ENCODE data around the gene ADPRS. TPM values are rescaled to one million over a fixed set of nuclear protein-coding genes. Genes with fewer than 3 reads are reported as not detected.

ADPRS gene
- total RNA-seq, 1 experiment from 2014 or later: 27.8 TPM

- no peaks in the 10 kb centered on the region for H3K27me3 ChIP-seq (ENCODE audit: insufficient read depth, low read length)
- no peak overlapping the region for H3K4ac ChIP-seq (ENCODE audit: low read depth, low read length)
- 0 out of 2 replicates have a peak, but pooled peaks cover 2% of the 10 kb centered on the region for H3K4me1 ChIP-seq (ENCODE audit: insufficient read depth, low read length)
- no peak overlapping the region for H2AFZ ChIP-seq (ENCODE audit: low read length)
- H3K27ac Mint-ChIP-seq: no peak overlapping the region; a peak in 1 of 7 replicates
- H4K91ac ChIP-seq (ENCODE audit: insufficient read length, low read depth, low read length): no peak overlapping the region
- no peak overlapping the region for H3K56ac ChIP-seq (ENCODE audit: insufficient read length, low read depth, low read length)
- no peak overlapping the region; the same call in 1 of the 2 replicates for H3K14ac ChIP-seq (ENCODE audit: insufficient read depth, low read length)
- peaks cover 6 to 12% of the 10 kb centered on the region in 2 experiments for H3K4me1 Mint-ChIP-seq
- no peaks in the 10 kb centered on the region for H3K9me3 Mint-ChIP-seq
- H2BK20ac ChIP-seq (ENCODE audit: low read depth, low read length, poor library complexity, severe bottlenecking): no peak overlapping the region
- H3T11ph ChIP-seq (ENCODE audit: low read length): no peak overlapping the region
- H3K27me3 Mint-ChIP-seq (ENCODE audit: low read depth): no peaks in the 10 kb centered on the region
- H2BK120ac ChIP-seq (ENCODE audit: low read depth, low read length, poor library complexity, severe bottlenecking): no peak overlapping the region
- no peak for TF ChIP-seq CTCF (conservative IDR thresholded peaks at IDR 0.05)
- H3K27ac ChIP-seq (ENCODE audit: insufficient read length, low read depth, low read length): no peak overlapping the region
- peaks cover 6 to 36% (median 17%) of the 10 kb centered on the region in 3 experiments; a peak in 6 of 7 replicates for H3K36me3 Mint-ChIP-seq (ENCODE audit: insufficient read depth in 1 of 3, low read depth in 3 of 3)
- no peak overlapping the region for H3K9ac ChIP-seq (ENCODE audit: extremely low read depth, insufficient read length, low read length)
- no peak overlapping the region for H2BK12ac ChIP-seq (ENCODE audit: insufficient read length, low read depth, low read length)
- H3K4me3 Mint-ChIP-seq: no peak overlapping the region
- no peak overlapping the region for H2AK5ac ChIP-seq (ENCODE audit: insufficient read length, low read length)
- no peak overlapping the region for H3K23ac ChIP-seq (ENCODE audit: insufficient read length, low read depth, low read length)
- H4K8ac ChIP-seq (replicated peaks; ENCODE audit: insufficient read length, low read depth, low read length): no peak overlapping the region
- no CpG with 5 or more reads among the region's 5 CpGs for WGBS (ENCODE audit: extremely low coverage, insufficient read length, low lambda C conversion rate)
- H4K20me1 ChIP-seq (ENCODE audit: control insufficient read depth, insufficient read depth, insufficient read length): no peaks in the 10 kb centered on the region
- H2BK5ac ChIP-seq (ENCODE audit: insufficient read length, low read length): no peak overlapping the region
- no peak for DNase-seq
- H3K18ac ChIP-seq (ENCODE audit: insufficient read length, low read depth, low read length): no peak overlapping the region
- H4K5ac ChIP-seq (ENCODE audit: insufficient read length, low read depth, low read length): no peak overlapping the region
- H3K23me2 ChIP-seq (ENCODE audit: insufficient read length, low read depth, low read length, poor library complexity, severe bottlenecking): no peaks in the 10 kb centered on the region
- H3K79me1 ChIP-seq (ENCODE audit: insufficient read depth, low read depth, low read length, poor library complexity, severe bottlenecking): no peaks in the 10 kb centered on the region
- no peaks in the 10 kb centered on the region for H3K9me3 ChIP-seq (ENCODE audit: control insufficient read depth, low read depth, low read length)
- no peaks in the 10 kb centered on the region for H3K79me2 ChIP-seq (ENCODE audit: insufficient read depth, low read length)
- no peak overlapping the region for H2BK15ac ChIP-seq (ENCODE audit: low read depth, low read length)
- H3K4me2 ChIP-seq (ENCODE audit: insufficient read depth, insufficient read length, low read length): no peak overlapping the region
These were observed 48.5 kb downstream of the ADPRS start for GRCh38 chr1:36137226-36137625.
